ENCODE measurements around the gene HOXB2.
A peak's percentile ranks its signal among the peaks of the same experiment; 100 is the strongest.

Gene HOXB2

DNA sequence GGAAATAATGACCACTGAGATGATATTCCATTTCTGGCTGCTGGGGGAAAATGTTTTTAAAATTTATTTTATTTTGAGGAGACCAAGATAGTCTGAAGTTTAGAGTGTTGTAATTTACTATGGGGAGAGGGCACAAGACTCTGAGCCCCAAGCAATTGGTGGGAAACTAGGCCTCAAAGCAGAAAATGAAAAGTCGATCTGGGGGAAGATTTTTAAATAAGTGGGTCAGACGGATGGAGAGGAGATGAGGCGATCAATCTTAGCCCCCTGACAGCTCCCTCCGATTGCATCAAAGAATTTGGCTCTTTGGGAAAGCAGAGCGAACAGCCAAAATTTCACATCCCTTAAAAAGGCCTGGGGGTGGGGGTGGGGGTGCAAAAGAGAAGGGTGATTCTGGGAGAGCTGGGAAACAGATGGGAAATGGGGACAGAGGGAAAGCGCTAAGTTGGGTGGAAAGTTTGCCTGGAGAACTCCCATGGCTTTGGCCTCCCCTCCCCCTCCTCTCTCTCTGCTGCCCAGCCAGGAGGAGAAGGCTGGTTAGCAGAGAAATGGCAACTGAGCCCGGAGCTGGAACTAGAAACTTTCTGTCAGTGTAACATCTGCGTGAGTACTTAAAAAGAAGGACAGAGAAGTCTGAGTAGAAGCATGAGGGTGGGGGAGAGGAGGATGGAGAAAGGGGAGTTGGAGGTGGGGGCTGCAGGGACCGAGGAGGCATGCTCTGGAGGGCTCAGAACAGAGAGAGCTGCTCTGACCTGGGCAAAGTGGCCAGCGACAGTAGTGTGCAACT is 1.4 kb upstream of the HOXB2 start:
- peaks cover 31% of the 10 kb centered on the region for H3K36me3 Mint-ChIP-seq (ENCODE audit: low read depth)
- H3K4me1 Mint-ChIP-seq: peaks cover 66% of the 10 kb centered on the region
- TF ChIP-seq, protein P1, sequence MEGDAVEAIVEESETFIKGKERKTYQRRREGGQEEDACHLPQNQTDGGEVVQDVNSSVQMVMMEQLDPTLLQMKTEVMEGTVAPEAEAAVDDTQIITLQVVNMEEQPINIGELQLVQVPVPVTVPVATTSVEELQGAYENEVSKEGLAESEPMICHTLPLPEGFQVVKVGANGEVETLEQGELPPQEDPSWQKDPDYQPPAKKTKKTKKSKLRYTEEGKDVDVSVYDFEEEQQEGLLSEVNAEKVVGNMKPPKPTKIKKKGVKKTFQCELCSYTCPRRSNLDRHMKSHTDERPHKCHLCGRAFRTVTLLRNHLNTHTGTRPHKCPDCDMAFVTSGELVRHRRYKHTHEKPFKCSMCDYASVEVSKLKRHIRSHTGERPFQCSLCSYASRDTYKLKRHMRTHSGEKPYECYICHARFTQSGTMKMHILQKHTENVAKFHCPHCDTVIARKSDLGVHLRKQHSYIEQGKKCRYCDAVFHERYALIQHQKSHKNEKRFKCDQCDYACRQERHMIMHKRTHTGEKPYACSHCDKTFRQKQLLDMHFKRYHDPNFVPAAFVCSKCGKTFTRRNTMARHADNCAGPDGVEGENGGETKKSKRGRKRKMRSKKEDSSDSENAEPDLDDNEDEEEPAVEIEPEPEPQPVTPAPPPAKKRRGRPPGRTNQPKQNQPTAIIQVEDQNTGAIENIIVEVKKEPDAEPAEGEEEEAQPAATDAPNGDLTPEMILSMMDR (IDR thresholded peaks at IDR 0.05; ENCODE audit: unreplicated experiment in 3 of 3): no peak
- H3K27me3 Mint-ChIP-seq (ENCODE audit: low read depth): no peaks in the 10 kb centered on the region
- peak overlapping the region; percentile 99 to 100 (median 99) for H3K27ac Mint-ChIP-seq
- peak overlapping the region; percentile 92 to 97 (median 95) for H3K4me3 Mint-ChIP-seq
- no peaks in the 10 kb centered on the region for H3K9me3 Mint-ChIP-seq

- H3K36me3 Mint-ChIP-seq (ENCODE audit: low read depth): peaks cover 31% of the 10 kb centered on the region
- no peaks in the 10 kb centered on the region for H3K9me3 Mint-ChIP-seq
- TF ChIP-seq, protein P1 (IDR thresholded peaks at IDR 0.05; ENCODE audit: unreplicated experiment in 3 of 3): no peak
- peaks cover 72% of the 10 kb centered on the region for H3K4me1 Mint-ChIP-seq
- H3K27ac Mint-ChIP-seq: peak overlapping the region; percentile 99 to 100 (median 99)
- no peaks in the 10 kb centered on the region for H3K27me3 Mint-ChIP-seq (ENCODE audit: low read depth)
- peak overlapping the region; percentile 92 to 97 (median 95) for H3K4me3 Mint-ChIP-seq
Observed at GRCh38 chr17:48545539-48545938, 630 bp upstream of the HOXB2 start.

DNA sequence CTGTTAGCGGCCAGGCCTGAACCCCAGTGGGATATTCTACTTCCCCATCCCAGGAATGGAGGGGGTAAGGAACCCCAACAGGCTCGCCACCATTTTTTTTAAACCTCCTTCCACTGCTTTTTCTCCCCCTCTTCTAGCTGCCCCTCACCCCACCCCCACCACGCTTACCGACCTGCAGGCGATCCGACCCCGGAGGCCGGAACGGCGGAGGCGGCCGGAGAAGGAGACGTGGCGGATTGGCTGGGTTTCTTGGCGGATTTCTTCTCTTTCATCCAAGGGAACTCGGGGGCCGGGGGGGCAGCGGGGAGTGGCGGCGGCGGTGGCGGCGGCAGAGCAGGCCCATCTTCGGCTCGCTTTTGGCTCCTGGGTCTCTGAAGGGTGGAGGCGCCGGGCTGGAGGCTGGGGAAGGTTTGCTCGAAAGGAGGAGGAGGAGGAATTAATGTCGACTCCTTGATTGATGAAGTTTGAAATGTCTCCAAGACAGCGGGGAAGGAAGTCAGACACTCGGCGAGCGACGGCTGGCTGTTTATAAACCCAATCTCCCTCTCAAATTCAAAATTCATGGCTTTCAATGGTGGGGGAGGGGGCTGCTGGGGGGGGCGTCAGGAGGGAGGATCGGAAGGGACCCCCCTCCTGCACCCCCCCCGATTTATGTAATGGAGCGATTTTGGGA is 424 bp downstream of the HOXB2 start:
- peak overlapping the region; percentile 92 to 97 (median 95) for H3K4me3 Mint-ChIP-seq
- peaks cover 22% of the 10 kb centered on the region for H3K36me3 Mint-ChIP-seq (ENCODE audit: low read depth)
- H3K4me1 Mint-ChIP-seq: peaks cover 75% of the 10 kb centered on the region
- TF ChIP-seq, protein P1 (IDR thresholded peaks at IDR 0.05; ENCODE audit: unreplicated experiment in 3 of 3): no peak
- no peaks in the 10 kb centered on the region for H3K9me3 Mint-ChIP-seq
- H3K27me3 Mint-ChIP-seq (ENCODE audit: low read depth): no peaks in the 10 kb centered on the region
- peak overlapping the region; percentile 99 to 100 (median 99) for H3K27ac Mint-ChIP-seq

GRCh38 chr17:48543854-48544348 is 1.0 kb downstream of the HOXB2 start:
- Mint-ChIP-seq H3K36me3 (ENCODE audit: low read depth) (peaks cover 18% of the 10 kb centered on the region), H3K4me3 (peak overlapping the region; percentile 92 to 97 (median 95)), H3K27ac (peak overlapping the region; percentile 99 to 100 (median 99)), H3K4me1 (peaks cover 73% of the 10 kb centered on the region), H3K27me3 (ENCODE audit: low read depth) (no peaks in the 10 kb centered on the region), H3K9me3 (no peaks in the 10 kb centered on the region)
- TF ChIP-seq, protein P1 (IDR thresholded peaks at IDR 0.05; ENCODE audit: unreplicated experiment in 3 of 3): no peak

DNA sequence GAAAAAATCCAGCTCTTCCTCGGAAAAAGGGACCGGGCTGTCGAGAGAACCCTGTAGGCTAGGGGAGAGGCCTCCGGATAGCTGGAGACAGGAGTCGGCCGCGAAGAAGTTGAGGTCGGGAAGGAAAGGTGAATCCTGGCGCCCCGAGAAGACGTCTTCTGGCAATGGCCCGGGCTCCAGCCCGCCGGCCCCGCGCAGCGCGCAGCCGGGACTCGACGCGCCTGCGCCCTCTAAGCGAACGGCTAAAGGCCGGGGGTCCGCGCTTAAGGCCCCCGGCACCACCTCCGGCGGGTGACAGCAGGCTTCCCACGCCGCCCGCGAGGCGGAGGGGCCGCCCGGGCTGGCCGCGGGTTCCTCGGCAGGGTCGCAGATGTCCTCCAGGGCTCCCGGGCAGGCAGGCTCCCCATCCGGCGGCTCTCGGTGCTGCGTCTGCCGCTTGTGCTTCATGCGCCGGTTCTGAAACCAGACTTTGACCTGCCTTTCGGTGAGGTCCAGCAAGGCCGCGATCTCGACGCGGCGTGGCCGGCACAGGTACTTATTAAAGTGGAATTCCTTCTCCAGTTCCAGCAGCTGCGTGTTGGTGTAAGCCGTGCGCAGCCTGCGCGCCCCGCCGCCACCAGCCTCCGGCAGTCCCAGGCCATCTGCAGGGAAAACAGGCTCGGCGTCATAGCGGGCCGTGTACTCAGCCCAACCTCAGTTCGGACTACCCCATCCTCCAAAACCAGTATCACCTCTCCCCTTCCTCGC is 1.6 kb downstream of the HOXB2 start:
- Mint-ChIP-seq H3K4me3 (peak overlapping the region; percentile 95 to 99 (median 97)), H3K4me1 (peaks cover 68% of the 10 kb centered on the region), H3K36me3 (ENCODE audit: low read depth) (peaks cover 14% of the 10 kb centered on the region), H3K9me3 (no peaks in the 10 kb centered on the region), H3K27me3 (ENCODE audit: low read depth) (no peaks in the 10 kb centered on the region), H3K27ac (peak overlapping the region; percentile 99 to 100 (median 99))
- TF ChIP-seq, protein P1 (IDR thresholded peaks at IDR 0.05; ENCODE audit: unreplicated experiment in 3 of 3): peak in 2 of 3 experiments; percentile 20 to 36

Measured in nephron (organoid).